Fibroblast of skin of back (primary cell): ENCODE data around the gene TRIM31.
"Not testable (repeated sequence)": the region's sequence is repeated elsewhere in the genome, so short reads cannot be mapped to it uniquely, and the experiment has no call there.

Experiments used
- DNase-seq: peaks from one replicate; pipeline ENCODE4 v3.0.0-alpha.2; 2013

The TRIM31 gene

DNA sequence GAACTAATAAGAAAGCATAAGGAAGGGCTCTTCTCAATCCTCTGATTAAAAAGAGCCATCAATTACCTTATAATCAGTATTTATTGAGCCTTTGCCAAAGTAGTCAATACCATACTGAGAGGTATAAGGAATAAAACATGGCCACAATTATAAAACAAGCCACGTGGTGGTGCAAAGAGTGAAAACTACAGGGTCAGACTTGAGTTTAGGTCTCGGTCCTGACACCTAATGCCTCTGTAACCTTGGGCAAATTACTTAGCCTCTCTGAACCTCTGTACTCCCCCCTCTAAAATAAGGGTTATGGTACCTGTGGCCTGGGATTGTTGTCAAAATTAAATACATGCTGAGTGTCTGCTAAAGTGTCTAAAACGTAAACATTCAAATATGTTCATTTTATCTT lies 36.3 kb upstream of the TRIM31 start:
- no peak for DNase-seq

DNA sequence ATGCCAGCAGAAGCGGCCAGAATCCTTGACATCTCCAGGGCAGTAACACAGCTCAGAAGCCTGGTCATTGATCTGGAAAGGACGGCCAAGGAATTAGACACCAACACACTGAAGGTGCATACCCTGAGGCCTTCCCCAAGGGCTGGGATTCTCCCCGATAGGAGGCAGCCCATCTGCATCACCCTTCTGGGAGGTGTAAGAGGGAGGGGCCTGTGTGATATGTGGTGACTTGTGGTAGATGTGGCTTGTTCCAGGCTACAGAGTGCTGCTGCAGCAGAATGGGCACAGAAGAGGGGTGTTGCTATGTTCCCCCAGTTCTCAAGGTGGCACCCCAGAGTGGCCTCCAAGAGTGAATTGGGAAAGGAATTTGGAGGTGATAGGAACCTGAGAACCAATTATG lies 34.2 kb upstream of the TRIM31 start:
- DNase-seq, result no peak

DNA sequence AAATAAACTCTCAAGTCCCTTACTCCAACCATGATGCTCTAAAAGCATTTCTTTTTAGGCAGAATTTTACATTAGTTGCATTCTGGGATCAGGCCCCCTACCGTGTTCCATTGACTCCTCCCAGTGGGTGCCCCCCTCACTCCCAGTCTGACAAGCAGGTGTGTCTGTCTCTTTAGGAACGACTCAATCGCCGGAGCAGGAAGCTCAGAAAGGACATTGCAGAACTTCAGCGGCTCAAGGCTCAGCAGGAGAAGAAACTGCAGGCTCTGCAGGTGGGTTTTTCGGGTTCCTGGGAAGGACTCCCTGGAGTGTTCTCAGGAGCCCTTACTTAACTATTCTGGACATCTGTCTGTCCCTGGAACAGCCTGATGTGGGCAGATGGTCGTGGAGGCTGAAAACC lies 32.9 kb upstream of the TRIM31 start:
- no peak for DNase-seq

DNA sequence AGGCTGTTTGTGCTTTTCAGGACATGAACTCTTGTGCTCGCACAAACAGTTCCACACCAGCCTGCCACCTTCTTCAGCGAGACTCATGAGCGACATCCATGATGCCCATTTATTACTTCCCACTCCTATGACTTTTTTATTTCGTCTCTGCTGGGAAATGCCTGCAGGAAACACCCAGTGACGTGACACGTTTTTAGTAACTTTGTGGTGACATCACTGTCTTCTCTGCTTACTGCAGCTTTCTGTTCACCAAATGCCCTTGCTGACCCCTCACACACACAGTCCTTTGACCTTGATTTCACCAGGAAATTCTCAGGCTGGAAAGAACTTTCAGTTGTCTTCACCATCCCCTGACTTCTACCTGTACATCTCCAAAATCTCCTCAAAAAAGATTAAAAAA lies 31.9 kb upstream of the TRIM31 start:
- DNase-seq, result no peak

DNA sequence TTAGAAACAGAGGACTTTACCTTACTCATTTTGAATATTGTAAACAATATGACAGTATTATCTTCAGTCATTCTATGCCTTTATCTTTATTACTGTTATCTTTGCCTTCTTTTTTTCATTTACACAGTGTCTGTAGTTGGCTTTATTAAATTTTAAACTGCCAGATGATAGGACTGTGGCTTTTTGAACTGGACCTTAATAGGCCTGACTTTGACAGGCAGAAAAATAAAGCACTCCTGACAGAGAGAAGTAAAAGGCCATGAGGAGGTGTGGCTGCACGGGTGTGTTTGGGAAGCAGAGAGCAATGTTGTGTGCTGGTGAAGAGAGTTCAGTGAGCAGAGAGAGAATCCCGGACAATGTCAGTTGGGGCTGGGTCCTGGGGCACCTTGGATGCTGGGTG lies 30.9 kb upstream of the TRIM31 start:
- no peak for DNase-seq

DNA sequence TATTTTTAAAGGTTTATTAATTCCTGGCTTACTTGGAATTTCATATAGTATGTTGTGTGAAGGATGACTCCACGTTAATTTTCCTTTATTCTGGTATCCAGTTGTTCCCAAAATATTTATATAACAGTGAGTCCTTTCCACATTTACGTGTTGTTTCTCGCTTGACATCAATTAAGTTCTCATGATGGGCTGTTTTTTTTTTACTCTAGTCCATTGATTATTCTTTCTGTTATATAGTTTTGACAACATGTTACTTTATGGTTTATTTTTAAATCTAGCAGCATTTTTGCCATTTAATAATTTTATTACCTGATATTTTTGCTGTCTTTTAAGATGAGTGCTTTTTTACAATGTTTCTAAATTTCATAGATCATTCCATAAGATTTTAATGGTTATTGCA lies 29.8 kb upstream of the TRIM31 start:
- DNase-seq, result no peak

DNA sequence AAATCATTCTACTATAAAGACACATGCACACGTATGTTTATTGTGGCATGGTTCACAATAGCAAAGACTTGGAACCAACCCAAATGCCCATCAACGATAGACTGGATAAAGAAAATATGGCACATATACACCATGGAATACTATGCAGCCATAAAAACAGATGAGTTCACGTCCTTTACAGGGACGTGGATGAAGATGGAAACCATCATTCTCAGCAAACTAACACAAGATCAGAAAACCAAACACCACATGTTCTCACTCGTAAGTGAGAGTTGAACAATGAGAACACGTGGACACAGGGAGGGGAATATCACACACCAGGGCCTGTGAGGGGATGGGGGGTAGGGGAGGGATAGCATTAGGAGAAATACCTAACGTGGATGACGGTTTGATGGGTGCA lies 27.4 kb upstream of the TRIM31 start:
- not testable (repeated sequence) for DNase-seq

DNA sequence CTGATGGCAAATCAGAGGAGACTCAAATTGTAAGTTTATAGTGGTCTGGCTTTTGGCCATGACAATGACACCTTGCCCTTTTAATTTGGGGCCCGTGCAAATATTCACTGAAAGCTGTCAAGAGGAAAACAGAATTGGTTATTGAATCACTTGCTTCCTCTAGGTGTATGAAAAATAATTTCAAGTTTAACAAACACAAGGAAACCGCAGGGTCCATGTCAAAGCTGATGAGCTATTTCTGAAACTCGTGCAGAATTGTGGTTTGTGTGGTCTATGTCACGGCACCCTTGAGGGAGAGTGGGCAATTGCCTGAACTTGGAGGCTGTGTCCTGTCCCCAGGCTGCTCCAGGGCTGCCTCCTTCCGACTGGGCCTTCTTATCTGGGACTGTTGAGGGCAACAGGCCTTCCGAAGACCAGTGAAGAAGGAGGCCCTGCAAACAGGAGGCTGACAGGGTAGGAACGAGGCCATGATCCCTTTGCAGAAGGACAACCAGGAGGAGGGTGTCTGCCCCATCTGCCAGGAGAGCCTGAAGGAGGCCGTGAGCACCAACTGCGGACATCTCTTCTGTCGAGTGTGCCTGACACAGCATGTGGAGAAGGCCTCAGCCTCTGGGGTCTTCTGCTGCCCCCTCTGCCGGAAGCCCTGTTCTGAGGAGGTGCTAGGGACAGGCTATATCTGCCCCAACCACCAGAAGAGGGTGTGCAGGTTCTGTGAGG lies 23.8 kb upstream of the TRIM31 start:
- no peak for DNase-seq

DNA sequence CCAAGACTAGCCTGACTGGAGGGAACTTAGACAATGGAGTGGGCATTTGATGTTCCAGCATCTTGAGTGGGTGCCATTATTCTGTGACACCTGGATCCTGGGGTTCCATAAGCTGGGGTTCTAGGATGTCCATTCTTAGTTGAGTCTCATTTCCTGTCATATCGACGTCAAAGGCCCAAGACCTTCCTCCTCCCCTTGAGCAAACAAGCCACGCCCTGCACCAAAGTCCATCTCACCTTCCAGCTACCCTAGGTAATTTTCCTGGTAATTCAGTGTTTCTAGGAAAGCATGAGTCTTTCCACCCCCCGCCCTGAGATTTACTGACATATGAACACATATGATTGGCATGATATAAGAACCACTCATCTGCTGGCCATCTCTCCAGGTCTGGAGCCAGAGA lies 22.9 kb upstream of the TRIM31 start, which contains the start of gene TRIM40:
TRIM40 (plus strand) TSS at position 384 of the 400 bp plus-strand sequence. CDS start 897 bp downstream, outside the sequence.
- no peak for DNase-seq

DNA sequence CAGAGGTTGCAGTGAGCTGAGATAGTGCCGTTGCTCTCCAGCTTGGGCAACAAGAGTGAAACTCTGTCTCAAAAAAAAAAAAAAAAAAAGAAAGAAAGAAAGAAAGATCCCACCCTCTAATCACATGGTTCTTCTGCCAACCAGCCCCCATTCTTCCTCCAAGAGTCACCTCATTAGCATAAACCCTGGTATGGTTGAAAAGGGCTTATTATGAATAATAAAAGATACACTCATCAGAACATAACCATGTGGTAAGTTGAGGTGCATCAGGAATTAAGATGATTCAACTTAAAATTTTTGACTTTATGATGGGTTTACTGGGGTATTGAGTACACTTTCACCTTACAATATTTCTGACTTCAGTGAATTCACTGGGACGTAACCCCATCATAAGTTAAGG lies 22.3 kb upstream of the TRIM31 start:
- DNase-seq, result no peak

DNA sequence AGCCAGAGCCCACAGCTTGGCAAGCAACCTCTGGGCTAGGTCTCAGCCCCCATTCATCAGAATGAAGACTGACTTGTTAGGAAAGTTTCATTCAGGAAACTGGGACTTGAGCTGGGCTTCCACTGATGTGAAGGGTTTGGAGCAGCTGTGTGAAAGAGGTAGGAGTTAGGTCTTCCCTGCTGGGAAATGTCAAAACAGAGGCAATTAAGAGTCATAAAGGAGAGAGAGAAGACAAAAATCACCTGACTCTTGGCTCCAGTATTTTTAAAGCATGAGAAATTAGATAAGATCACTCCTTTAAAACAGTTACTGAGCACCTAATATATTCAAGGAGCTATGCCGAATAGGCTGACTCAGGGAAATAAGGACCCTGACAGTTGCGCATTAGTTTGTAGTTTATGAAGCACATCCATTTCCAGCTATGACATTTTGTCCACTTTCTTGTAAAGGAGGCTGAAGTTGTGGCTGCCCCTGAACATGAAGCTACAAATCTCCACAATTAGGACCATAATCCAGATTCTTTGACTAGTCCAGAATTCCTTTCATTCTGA lies 19.1 kb upstream of the TRIM31 start:
- no peak for DNase-seq

DNA sequence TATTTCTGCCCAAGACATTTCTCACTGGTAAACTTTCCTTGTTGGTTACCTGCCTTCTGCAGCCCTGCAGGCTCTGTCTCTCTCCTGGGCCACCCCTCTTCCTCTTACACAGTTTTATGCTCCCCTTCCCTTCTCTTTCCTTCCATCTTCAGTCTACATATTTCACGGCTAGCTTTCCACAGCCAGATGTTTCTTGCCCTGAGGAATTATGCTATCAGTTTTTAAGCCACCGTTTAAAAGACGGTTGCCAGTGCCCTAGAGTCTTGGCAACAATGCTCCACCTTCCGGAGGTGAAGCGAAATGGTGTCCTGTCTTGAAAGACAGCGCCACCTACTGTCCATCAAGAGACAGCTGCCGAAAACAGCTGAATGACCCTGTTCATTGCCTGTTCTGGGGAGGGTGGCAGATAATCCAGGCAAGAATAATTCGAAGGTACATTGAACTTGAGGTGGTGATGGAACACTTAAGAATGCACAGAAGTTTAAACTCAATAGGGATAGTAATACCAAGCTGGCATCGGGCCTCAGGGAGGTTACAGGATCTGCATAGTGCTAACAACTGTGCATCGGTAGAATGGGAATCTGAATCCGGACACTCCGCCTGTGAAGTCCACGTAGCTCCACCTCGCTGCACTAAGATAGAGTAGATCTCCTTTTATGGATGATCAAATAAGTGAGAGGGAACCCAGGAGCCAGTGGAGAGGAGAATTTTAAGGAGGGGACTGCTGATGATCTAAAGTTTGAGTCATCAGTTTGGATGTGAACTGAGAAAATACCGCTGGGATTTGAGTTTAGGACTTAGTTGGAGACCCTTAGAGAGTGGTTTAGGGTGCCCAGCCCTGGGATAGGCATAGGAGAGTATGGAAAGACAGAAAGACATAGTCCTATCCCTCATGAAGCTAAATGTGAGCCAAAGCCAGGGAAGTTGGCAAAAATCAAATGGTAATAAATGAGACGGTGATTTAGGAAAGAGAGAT lies 18.3 kb upstream of the TRIM31 start:
- DNase-seq, result peak; percentile 80

DNA sequence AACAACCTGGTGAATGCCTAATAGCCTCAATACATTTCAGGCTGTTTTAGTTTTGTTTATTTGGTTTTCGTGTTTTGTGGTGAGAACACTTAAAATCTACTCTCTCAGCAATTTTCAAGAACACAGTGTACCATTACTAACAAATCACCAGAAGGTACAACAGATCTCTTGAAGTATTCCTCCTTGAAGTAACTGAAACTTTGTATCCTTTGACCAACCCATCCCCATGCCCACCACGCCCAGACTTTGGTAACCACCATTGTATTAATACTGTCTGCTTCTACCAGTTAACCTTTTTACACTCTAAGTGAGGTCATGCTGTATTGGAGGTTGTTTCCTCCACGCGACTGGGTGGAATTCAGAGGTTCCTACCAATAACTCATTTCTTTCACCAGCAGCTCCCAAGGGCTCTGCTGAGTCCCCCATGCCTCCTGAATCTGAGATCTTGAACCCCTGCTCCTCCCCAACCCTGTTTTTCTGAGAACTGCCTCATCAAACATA lies 17.3 kb upstream of the TRIM31 start:
- DNase-seq, result no peak

DNA sequence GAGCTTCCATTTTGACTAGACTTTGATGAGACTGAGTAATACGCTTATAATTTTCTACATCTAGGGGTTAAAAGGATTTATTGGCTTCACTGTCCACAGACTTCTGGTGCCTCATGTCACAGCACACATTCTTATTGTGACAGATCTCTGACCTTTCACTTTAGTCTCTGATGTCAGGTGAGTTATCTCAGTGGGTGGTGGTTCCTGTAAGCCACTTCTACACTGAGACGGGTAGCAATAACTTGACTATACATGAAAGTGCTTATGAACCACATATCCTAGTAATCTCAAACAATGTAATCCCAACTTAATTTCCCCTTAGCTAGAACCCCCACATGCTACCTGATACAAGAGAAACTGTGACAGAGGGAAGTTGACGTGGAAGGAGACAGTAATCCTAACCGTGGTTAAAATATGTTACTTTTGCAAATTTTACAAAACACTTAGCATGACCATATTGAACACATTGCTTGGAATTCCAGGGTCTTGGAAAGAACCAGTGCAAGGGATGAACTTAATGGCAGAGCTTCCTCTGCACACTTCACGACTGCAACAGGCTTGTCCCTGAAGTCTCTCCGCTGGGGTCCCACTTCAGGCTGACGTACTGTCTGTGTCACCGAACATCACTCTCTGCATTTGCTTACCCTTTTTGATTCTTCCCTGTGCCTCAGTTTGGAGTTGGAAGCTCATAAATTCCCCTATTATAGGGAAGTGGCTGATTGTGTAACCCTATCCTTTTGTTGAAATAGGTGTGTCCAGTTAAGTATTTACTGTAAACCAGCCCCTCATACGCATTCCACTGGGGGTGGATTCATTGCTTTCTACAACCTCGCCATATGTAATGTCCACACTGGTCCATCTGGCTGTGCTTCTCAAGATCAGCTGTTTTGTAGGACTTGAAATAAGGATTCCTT lies 16.6 kb upstream of the TRIM31 start:
- DNase-seq, result no peak

DNA sequence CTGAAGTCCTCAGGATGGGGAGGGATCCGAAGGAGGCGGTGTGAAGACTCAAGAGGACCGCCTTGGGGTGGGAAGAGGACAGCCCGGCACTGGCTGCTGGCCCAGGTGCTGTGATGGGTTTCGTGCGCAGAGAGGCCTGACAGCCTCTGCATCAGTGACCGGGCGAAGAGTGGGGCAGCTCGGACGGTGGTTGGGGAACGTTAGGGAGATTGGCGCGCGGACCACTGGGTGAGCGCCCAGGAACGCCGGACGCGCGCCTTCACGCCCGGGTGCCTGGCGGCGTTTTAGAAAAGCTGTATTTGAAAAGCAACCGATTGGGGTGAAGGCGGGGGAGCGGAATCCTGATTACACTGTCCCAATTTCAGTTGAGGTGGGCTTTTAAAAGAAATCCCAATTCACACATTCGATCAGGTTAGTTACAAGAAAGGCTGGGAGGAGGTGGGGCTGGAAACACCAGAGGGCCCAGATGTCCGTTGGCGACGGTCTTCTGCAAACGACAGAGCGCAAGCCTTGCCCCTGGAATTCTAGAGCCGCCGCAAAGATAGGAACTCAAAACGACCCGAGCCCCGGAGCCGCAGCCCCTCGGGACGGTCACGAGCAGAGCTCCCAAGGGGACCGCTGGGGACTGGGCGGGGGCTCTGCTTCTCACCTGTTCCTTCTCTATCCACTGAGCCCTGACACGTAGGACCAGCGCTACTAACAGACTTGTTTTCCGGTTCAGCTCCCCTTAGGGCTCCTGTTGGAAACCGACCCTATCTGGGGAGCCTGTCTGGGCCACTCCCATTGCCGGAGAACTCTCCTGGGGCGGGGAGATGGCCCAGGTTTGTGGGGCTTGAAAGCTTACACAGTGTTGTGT lies 14.6 kb upstream of the TRIM31 start:
- DNase-seq, result no peak

DNA sequence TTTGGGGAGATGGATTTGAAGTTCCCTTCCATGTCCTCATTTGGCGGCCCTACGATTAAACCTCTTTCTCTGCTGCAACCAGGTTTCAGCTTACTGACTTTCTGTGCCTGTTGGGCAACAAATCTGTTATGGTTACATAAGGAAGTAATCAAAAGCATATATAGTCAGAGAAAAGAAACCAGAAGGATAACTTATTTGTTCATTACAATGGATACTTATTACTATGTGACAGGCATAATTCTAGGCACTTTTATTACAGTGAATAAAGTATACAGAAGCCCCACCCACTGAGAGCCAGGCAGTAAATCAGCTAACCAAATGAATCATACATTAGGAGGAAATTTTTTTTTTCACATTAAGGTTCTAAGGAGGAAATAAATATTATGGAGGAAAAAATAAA lies 9.6 kb upstream of the TRIM31 start:
- no peak for DNase-seq

DNA sequence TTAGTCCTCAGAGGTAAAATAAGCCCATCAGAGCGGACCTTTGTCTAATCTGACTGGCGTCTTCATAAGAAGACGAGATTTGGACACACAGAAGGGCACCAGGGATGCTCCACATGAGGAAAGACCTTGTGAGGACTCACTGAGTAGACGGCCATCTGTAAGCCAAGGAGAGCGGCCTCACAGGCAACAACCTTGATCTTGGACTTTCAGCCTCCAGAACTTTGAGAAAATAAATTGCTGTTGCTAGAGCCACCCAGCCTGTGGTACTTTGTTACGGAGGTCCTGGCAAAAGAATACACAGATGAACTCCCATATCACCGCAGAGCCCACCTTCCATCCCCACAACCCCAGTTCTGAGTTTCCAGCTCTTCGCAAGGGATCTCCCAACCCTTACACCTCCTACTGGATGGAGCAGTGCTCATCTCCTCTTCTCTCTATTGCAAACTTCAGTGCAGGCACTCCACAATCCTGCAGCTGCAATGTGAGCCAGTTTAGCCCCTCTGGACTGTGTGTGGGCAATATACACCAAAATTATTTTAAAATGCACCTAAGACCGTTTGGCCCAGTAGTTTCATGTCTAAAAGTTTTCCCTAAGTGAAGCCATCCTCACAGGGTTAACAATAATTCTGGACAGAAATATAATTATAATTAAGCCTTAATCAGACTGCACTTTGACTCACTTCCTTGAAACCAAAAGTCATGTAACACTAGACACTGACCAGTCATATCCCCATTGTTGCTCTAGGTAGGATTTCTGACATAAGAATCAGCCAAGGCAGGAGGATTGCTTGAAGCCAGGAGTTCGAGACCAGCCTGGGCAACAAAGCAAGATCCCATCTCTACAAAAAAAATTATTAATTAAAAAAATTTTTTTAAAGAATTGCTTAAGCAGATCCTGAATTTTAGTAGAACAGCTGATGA lies 8.8 kb upstream of the TRIM31 start:
- DNase-seq, result no peak

DNA sequence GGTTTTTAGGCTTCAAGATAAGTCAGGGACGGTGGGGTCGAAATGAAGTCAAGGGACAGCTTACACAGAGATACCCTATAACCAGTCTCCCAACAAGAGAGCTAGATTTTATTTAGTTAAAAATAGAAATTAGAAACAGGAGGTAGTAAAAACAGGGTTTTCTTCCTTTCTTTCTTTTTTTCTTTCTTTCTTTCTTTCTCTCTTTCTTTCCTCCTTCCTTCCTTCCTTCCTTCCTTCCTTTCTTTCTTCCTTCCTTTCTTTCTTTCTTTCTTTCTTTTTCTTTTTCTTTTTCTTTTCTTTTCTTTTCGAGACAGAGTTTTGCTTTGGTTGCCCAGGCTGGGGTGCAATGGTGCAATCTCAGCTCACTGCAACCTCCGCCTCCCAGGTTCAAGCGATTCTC lies 5.8 kb upstream of the TRIM31 start:
- not testable (repeated sequence) for DNase-seq

DNA sequence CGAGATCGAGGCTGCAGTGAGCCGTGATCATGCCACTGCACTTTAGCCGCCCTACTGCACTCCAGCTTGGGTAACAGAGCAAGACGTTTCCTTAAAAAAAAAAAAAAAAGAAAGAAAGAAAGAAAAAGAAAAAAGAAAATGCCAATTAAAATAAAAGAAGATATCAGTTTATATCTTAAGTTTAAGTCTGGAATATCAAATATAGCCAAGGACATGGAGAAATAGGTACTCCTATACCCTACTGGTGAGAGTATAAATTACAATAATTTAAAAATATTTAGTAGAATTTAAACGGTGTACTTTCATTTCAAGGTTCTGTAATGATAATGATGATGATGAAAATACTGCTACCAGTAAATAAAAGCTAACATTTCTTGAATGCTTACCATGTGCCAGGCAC lies 3.8 kb upstream of the TRIM31 start:
- no peak for DNase-seq

DNA sequence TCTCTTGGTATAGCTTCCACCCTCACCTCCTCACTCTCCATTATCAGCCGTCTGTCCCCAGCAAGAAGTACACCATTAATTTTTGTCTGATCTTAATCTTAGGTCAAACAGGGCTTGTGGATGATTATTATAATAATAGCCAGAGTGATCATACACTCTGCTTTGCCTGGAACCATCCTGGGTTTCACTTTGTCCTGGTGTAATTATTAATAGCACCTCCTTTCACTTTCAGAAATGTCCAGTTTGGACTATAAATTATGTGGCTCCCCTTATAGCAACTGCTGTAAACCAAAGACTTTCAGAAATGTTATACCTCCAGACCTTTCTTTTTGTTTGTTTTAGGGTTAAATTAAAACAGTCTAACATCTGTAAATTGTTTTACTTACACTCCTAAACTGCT lies 951 bp upstream of the TRIM31 start:
- no peak for DNase-seq
